WTC11 (cell line): Measurements from ENCODE around the gene ALCAM. TPM values are rescaled to one million over a fixed set of nuclear protein-coding genes. Genes with fewer than 3 reads are reported as not detected.

ENCODE experiments used
- ATAC-seq: fragments of 200-7000 bp; cut with Tn5 transposase; 2 replicates; pipeline ENCODE4 v1.10.0; 2021; ENCODE audit warnings: mild to moderate bottlenecking, moderate library complexity
- CTCF ChIA-PET: fragments of 300-600 bp; sonication (Branson Sonifier 250); formaldehyde crosslinking; loops from one replicate; lab custom pipeline; 2021; ENCODE audit warnings: antibody characterized with exemption; lab: Charles Lee
- POLR2A ChIA-PET: fragments of 350-600 bp; sonication (Branson Sonifier 250); formaldehyde crosslinking; loops from one replicate; lab custom pipeline; 2021; ENCODE audit warnings: antibody characterized with exemption; lab: Charles Lee
- DNase-seq: peaks from one replicate; pipeline ENCODE4 v3.0.0; 2021; ENCODE audit warnings: low spot score
- H3K27ac Mint-ChIP-seq: 2 replicates; pipeline ENCODE4 v1.8.0; 2021; ENCODE audit warnings: mixed read lengths
- H3K27me3 Mint-ChIP-seq: 2 replicates; pipeline ENCODE4 v1.8.0; 2021; ENCODE audit warnings: low read depth, mild to moderate bottlenecking, moderate library complexity, mixed read lengths
- H3K36me3 Mint-ChIP-seq: 2 replicates; pipeline ENCODE4 v1.8.0; 2021; ENCODE audit warnings: mixed read lengths
- H3K4me1 Mint-ChIP-seq: 2 replicates; pipeline ENCODE4 v1.8.0; 2022; ENCODE audit warnings: mixed read lengths
- H3K4me3 Mint-ChIP-seq: 2 replicates; pipeline ENCODE4 v1.8.0; 2021; ENCODE audit warnings: mild to moderate bottlenecking, moderate library complexity, mixed read lengths
- H3K9me3 Mint-ChIP-seq: 2 replicates; pipeline ENCODE4 v1.8.0; 2021; ENCODE audit warnings: mixed read lengths
- ATF1 ChIP-seq: sonication (generic); formaldehyde crosslinking; IDR thresholded peaks from 2 replicates; pipeline ENCODE4 v1.8.1; 2023; ENCODE audit warnings: mild to moderate bottlenecking, moderate library complexity, missing genetic modification reagents
- CREM ChIP-seq: sonication (generic); formaldehyde crosslinking; IDR thresholded peaks from 2 replicates; pipeline ENCODE4 v1.8.1; 2022; ENCODE audit warnings: mild to moderate bottlenecking, missing genetic modification reagents, moderate library complexity
- ESRRA ChIP-seq: sonication (generic); formaldehyde crosslinking; IDR thresholded peaks from 2 replicates; pipeline ENCODE4 v1.8.1; 2022; ENCODE audit warnings: mild to moderate bottlenecking, missing genetic modification reagents, borderline replicate concordance
- FOXK1 ChIP-seq: sonication (generic); formaldehyde crosslinking; IDR thresholded peaks from 2 replicates; pipeline ENCODE4 v1.8.0; 2022; ENCODE audit warnings: mild to moderate bottlenecking, moderate library complexity, missing genetic modification reagents
- GRHL2 ChIP-seq: fragments of 250-450 bp; sonication (Bioruptor Pico); IDR thresholded peaks from 2 replicates; pipeline ENCODE4 v1.8.0; 2022; ENCODE audit warnings: mild to moderate bottlenecking, moderate library complexity; ENCODE audit not compliant: insufficient replicate concordance, severe bottlenecking
- IRF2 ChIP-seq: sonication (generic); formaldehyde crosslinking; IDR thresholded peaks from 2 replicates; pipeline ENCODE4 v1.8.0; 2022; ENCODE audit warnings: low read depth, missing genetic modification reagents, borderline replicate concordance
- JUN ChIP-seq: sonication (generic); formaldehyde crosslinking; IDR thresholded peaks from 2 replicates; pipeline ENCODE4 v1.8.0; 2023; ENCODE audit warnings: mild to moderate bottlenecking, missing genetic modification reagents
- MXD4 ChIP-seq: fragments of 250-450 bp; sonication (Bioruptor Pico); IDR thresholded peaks from 2 replicates; pipeline ENCODE4 v1.8.0; 2021; ENCODE audit warnings: mild to moderate bottlenecking, moderate library complexity, borderline replicate concordance
- NFYB ChIP-seq: sonication (generic); formaldehyde crosslinking; conservative IDR thresholded peaks from 2 replicates; pipeline ENCODE4 v1.8.0; 2022; ENCODE audit warnings: low read depth, missing genetic modification reagents
- PRRX2 ChIP-seq: fragments of 250-450 bp; sonication (Bioruptor Pico); IDR thresholded peaks from 2 replicates; pipeline ENCODE4 v1.8.0; 2021; ENCODE audit warnings: mild to moderate bottlenecking
- ZNF232 ChIP-seq: sonication (generic); formaldehyde crosslinking; IDR thresholded peaks from 2 replicates; pipeline ENCODE4 v1.8.0; 2022; ENCODE audit warnings: mild to moderate bottlenecking, missing genetic modification reagents
- ZNF263 ChIP-seq: sonication (generic); formaldehyde crosslinking; IDR thresholded peaks from 2 replicates; pipeline ENCODE4 v1.8.1; 2022; ENCODE audit warnings: low read depth, mild to moderate bottlenecking, moderate library complexity, missing genetic modification reagents
- ZNF396 ChIP-seq: fragments of 250-450 bp; sonication (Bioruptor Pico); IDR thresholded peaks from 2 replicates; pipeline ENCODE4 v1.8.0; 2021; ENCODE audit warnings: mild to moderate bottlenecking, moderate library complexity, borderline replicate concordance
- ZNF423 ChIP-seq: fragments of 250-450 bp; sonication (Bioruptor Pico); IDR thresholded peaks from 2 replicates; pipeline ENCODE4 v2.1.2; 2022; ENCODE audit warnings: mild to moderate bottlenecking, moderate library complexity
- total RNA-seq: library from RNA; stranded (reverse); gene quantifications from 3 replicates; pipeline ENCODE4 v1.2.3, GENCODE V29; 2021
- TF ChIP-seq, protein P1 (sequence below): fragments of 250-450 bp; sonication (Bioruptor Pico); IDR thresholded peaks from 2 replicates; pipeline ENCODE4 v1.8.0; 2021; ENCODE audit warnings: mild to moderate bottlenecking
- TF ChIP-seq, protein P2 (sequence below): sonication (generic); formaldehyde crosslinking; conservative IDR thresholded peaks from 2 replicates; pipeline ENCODE4 v1.8.1; 2023; ENCODE audit warnings: mild to moderate bottlenecking, low read depth, missing genetic modification reagents, moderate library complexity
- TF ChIP-seq, protein P3 (sequence below): sonication (generic); formaldehyde crosslinking; IDR thresholded peaks from 2 replicates; pipeline ENCODE4 v1.8.1; 2022; ENCODE audit warnings: low read depth, mild to moderate bottlenecking, moderate library complexity, missing genetic modification reagents, borderline replicate concordance
- TF ChIP-seq, protein P4 (sequence below): fragments of 250-450 bp; sonication (Bioruptor Pico); IDR thresholded peaks from 2 replicates; pipeline ENCODE4 v2.1.2; 2022; ENCODE audit warnings: mild to moderate bottlenecking, moderate library complexity
- TF ChIP-seq, protein P5 (sequence below): sonication (generic); formaldehyde crosslinking; IDR thresholded peaks from 2 replicates; pipeline ENCODE4 v1.8.0; 2022; ENCODE audit warnings: mild to moderate bottlenecking, missing genetic modification reagents
- TF ChIP-seq, protein P6 (sequence below): sonication (generic); formaldehyde crosslinking; IDR thresholded peaks from 2 replicates; pipeline ENCODE4 v1.8.0; 2023; ENCODE audit warnings: missing genetic modification reagents, mild to moderate bottlenecking, borderline replicate concordance
- TF ChIP-seq, protein P7 (sequence below): sonication (generic); formaldehyde crosslinking; conservative IDR thresholded peaks from 2 replicates; pipeline ENCODE4 v1.8.1; 2022; ENCODE audit warnings: mild to moderate bottlenecking, missing genetic modification reagents
- TF ChIP-seq, protein P8 (sequence below): fragments of 200-600 bp; IDR thresholded peaks from 2 replicates; pipeline ENCODE4 v1.8.0; 2022; ENCODE audit warnings: antibody characterized with exemption

Gene ALCAM
- total RNA-seq, 1 experiment from 2014 or later = 30.7 TPM

DNA sequence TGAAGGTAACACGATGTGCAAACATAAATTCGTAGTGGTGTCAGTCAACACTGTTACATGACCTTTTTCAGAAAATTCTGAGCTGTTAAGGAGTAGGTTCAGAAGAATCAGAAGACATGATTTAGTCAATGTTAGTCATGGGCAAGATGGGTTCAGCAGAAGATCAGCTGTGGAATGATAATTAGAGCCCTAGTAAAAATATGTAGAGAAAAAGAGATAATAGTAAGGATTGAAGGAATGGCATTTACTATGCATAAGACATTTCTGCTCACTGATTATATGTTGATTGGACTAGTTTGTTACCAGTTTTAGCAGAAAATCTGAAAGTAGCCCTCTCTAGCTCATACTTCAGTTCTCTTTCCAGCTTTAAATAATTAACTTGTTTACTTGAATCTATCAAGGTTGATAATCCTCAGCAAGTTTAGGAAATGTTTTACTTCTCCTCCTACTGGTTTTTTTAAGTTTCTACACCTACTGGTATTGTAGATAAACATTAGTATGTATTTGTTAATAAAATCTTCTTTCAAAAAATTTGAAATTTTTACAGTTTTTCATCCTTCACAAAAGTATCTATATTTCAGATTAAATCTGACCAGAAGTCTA is 98.6 kb downstream of the ALCAM start (continued):
- TF ChIP-seq, protein P1, sequence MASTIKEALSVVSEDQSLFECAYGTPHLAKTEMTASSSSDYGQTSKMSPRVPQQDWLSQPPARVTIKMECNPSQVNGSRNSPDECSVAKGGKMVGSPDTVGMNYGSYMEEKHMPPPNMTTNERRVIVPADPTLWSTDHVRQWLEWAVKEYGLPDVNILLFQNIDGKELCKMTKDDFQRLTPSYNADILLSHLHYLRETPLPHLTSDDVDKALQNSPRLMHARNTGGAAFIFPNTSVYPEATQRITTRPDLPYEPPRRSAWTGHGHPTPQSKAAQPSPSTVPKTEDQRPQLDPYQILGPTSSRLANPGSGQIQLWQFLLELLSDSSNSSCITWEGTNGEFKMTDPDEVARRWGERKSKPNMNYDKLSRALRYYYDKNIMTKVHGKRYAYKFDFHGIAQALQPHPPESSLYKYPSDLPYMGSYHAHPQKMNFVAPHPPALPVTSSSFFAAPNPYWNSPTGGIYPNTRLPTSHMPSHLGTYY = no peak
- TF ChIP-seq JUN = no peak
- no peak for TF ChIP-seq NFYB (CRISPR knock-in tag)
- TF ChIP-seq, protein P2, sequence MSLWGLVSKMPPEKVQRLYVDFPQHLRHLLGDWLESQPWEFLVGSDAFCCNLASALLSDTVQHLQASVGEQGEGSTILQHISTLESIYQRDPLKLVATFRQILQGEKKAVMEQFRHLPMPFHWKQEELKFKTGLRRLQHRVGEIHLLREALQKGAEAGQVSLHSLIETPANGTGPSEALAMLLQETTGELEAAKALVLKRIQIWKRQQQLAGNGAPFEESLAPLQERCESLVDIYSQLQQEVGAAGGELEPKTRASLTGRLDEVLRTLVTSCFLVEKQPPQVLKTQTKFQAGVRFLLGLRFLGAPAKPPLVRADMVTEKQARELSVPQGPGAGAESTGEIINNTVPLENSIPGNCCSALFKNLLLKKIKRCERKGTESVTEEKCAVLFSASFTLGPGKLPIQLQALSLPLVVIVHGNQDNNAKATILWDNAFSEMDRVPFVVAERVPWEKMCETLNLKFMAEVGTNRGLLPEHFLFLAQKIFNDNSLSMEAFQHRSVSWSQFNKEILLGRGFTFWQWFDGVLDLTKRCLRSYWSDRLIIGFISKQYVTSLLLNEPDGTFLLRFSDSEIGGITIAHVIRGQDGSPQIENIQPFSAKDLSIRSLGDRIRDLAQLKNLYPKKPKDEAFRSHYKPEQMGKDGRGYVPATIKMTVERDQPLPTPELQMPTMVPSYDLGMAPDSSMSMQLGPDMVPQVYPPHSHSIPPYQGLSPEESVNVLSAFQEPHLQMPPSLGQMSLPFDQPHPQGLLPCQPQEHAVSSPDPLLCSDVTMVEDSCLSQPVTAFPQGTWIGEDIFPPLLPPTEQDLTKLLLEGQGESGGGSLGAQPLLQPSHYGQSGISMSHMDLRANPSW = no peak
- no peak for TF ChIP-seq ZNF232 (CRISPR knock-in tag)
- no peak for TF ChIP-seq IRF2 (CRISPR knock-in tag)
- TF ChIP-seq, protein P3, sequence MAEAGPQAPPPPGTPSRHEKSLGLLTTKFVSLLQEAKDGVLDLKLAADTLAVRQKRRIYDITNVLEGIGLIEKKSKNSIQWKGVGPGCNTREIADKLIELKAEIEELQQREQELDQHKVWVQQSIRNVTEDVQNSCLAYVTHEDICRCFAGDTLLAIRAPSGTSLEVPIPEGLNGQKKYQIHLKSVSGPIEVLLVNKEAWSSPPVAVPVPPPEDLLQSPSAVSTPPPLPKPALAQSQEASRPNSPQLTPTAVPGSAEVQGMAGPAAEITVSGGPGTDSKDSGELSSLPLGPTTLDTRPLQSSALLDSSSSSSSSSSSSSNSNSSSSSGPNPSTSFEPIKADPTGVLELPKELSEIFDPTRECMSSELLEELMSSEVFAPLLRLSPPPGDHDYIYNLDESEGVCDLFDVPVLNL (CRISPR knock-in tag) = no peak
- no peak for TF ChIP-seq GRHL2 (CRISPR knock-in tag)
- no peak for TF ChIP-seq ZNF423 (CRISPR knock-in tag)
- TF ChIP-seq, all 79 proteins: peak for 0

DNA sequence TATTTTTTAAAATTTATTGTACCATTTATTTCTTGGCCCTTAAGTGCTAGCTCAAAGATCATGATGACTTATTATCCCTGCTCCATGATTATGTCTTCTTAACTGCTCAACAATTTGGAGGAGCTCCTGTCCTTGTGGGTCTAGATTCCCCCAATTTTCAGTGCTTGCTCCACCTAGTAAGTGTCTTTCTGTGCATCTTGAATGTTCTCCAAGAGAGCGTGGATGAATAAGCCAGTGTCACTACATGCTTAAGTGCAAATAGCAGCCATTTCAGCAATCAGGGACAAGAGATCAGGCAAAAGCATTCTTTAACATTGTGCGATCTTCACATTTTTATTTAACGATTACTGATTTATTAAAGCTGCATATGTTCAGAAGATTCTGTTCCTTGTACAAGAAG is 99.4 kb downstream of the ALCAM start:
- H3K4me1 Mint-ChIP-seq = peaks cover 12% of the 10 kb centered on the region
- H3K27me3 Mint-ChIP-seq = no peaks in the 10 kb centered on the region
- ATAC-seq (no peak), DNase-seq (no peak)
- POLR2A ChIA-PET = no interaction called here
- CTCF ChIA-PET = no interaction called here
- 0 out of 2 replicates have a peak overlapping the region, but pooled peaks have one; percentile 24 for H3K27ac Mint-ChIP-seq
- H3K9me3 Mint-ChIP-seq = no peaks in the 10 kb centered on the region
- H3K4me3 Mint-ChIP-seq = no peak overlapping the region
- no peaks in the 10 kb centered on the region for H3K36me3 Mint-ChIP-seq
- TF ChIP-seq, protein P4, sequence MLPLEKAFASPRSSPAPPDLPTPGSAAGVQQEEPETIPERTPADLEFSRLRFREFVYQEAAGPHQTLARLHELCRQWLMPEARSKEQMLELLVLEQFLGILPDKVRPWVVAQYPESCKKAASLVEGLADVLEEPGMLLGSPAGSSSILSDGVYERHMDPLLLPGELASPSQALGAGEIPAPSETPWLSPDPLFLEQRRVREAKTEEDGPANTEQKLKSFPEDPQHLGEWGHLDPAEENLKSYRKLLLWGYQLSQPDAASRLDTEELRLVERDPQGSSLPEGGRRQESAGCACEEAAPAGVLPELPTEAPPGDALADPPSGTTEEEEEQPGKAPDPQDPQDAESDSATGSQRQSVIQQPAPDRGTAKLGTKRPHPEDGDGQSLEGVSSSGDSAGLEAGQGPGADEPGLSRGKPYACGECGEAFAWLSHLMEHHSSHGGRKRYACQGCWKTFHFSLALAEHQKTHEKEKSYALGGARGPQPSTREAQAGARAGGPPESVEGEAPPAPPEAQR (CRISPR knock-in tag) = no peak
- TF ChIP-seq ZNF263 (CRISPR knock-in tag) (no peak), FOXK1 (CRISPR knock-in tag) (no peak), CREM (CRISPR knock-in tag) (no peak), MXD4 (CRISPR knock-in tag) (no peak), ATF1 (CRISPR knock-in tag) (no peak), ESRRA (CRISPR knock-in tag) (no peak), ZNF396 (CRISPR knock-in tag) (no peak), PRRX2 (CRISPR knock-in tag) (no peak)
- TF ChIP-seq, protein P5, sequence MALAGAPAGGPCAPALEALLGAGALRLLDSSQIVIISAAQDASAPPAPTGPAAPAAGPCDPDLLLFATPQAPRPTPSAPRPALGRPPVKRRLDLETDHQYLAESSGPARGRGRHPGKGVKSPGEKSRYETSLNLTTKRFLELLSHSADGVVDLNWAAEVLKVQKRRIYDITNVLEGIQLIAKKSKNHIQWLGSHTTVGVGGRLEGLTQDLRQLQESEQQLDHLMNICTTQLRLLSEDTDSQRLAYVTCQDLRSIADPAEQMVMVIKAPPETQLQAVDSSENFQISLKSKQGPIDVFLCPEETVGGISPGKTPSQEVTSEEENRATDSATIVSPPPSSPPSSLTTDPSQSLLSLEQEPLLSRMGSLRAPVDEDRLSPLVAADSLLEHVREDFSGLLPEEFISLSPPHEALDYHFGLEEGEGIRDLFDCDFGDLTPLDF (CRISPR knock-in tag) = no peak
- TF ChIP-seq, protein P6, sequence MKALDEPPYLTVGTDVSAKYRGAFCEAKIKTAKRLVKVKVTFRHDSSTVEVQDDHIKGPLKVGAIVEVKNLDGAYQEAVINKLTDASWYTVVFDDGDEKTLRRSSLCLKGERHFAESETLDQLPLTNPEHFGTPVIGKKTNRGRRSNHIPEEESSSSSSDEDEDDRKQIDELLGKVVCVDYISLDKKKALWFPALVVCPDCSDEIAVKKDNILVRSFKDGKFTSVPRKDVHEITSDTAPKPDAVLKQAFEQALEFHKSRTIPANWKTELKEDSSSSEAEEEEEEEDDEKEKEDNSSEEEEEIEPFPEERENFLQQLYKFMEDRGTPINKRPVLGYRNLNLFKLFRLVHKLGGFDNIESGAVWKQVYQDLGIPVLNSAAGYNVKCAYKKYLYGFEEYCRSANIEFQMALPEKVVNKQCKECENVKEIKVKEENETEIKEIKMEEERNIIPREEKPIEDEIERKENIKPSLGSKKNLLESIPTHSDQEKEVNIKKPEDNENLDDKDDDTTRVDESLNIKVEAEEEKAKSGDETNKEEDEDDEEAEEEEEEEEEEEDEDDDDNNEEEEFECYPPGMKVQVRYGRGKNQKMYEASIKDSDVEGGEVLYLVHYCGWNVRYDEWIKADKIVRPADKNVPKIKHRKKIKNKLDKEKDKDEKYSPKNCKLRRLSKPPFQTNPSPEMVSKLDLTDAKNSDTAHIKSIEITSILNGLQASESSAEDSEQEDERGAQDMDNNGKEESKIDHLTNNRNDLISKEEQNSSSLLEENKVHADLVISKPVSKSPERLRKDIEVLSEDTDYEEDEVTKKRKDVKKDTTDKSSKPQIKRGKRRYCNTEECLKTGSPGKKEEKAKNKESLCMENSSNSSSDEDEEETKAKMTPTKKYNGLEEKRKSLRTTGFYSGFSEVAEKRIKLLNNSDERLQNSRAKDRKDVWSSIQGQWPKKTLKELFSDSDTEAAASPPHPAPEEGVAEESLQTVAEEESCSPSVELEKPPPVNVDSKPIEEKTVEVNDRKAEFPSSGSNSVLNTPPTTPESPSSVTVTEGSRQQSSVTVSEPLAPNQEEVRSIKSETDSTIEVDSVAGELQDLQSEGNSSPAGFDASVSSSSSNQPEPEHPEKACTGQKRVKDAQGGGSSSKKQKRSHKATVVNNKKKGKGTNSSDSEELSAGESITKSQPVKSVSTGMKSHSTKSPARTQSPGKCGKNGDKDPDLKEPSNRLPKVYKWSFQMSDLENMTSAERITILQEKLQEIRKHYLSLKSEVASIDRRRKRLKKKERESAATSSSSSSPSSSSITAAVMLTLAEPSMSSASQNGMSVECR (CRISPR knock-in tag) = no peak
- TF ChIP-seq, protein P7, sequence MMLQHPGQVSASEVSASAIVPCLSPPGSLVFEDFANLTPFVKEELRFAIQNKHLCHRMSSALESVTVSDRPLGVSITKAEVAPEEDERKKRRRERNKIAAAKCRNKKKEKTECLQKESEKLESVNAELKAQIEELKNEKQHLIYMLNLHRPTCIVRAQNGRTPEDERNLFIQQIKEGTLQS = no peak
- TF ChIP-seq, protein P8, sequence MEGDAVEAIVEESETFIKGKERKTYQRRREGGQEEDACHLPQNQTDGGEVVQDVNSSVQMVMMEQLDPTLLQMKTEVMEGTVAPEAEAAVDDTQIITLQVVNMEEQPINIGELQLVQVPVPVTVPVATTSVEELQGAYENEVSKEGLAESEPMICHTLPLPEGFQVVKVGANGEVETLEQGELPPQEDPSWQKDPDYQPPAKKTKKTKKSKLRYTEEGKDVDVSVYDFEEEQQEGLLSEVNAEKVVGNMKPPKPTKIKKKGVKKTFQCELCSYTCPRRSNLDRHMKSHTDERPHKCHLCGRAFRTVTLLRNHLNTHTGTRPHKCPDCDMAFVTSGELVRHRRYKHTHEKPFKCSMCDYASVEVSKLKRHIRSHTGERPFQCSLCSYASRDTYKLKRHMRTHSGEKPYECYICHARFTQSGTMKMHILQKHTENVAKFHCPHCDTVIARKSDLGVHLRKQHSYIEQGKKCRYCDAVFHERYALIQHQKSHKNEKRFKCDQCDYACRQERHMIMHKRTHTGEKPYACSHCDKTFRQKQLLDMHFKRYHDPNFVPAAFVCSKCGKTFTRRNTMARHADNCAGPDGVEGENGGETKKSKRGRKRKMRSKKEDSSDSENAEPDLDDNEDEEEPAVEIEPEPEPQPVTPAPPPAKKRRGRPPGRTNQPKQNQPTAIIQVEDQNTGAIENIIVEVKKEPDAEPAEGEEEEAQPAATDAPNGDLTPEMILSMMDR = no peak
